Kidney glomerular epithelial cell (primary cell): ENCODE data around the gene PFN1.
"Not testable (repeated sequence)": the region's sequence is repeated elsewhere in the genome, so short reads cannot be mapped to it uniquely, and the experiment has no call there.

Source experiments
- DNase-seq: peaks from one replicate; lab custom pipeline; 2025; lab: John Stamatoyannopoulos, UW

The PFN1 gene

DNA sequence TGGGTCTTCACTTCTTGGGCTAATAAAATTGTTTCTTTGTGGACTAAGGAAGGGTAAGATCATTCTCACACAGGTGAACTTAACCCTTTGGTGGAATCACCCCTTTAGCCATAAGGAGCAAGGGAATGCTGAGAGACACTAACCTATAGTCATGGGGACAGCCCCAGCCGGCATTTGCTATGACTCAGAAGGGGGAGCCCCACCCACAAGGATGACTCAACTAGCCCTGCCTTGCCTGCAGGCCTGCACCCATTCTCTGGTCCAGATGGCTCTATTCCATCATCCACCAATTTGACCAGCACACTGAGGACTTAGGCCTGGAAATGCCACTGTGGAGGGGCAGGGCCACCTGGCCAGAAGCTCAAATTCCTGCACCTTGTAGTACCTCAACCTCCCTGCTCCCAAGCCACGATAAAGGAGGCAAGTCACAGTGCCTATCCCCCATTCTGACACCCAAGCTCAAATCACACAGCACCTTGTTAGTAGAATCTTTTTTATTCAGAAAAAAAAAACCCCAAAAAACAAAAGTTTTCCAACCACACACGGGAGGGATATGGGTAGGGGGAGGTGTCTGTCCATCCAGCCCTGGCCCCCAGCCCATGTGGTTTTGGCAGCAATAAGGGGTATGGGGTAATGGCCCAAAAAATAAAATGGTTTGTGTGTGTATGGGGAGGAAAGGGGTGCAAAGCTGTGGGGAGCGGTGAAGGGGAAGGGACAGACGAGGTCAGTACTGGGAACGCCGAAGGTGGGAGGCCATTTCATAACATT, 3.0 kb downstream of the PFN1 start:
- peak; percentile 88 for DNase-seq

DNA sequence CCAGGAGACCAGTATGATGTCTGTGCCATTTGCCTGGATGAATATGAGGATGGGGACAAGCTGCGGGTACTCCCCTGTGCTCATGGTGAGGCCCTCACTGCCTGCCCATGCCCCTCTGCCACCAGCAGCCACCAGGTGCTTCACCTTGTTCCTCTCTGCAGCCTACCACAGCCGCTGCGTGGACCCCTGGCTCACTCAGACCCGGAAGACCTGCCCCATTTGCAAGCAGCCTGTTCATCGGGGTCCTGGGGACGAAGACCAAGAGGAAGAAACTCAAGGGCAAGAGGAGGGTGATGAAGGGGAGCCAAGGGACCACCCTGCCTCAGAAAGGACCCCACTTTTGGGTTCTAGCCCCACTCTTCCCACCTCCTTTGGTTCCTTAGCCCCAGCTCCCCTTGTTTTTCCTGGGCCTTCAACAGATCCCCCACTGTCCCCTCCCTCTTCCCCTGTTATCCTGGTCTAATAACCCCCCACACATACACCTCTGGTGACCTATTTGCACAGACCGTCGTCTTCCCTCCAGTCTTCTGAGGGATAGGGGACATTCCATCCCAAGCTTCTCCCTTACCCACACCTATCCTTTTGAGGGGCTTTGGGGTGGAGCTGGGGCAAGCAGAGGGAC, 3.7 kb downstream of the PFN1 start:
- no peak for DNase-seq

GRCh38 chr17:4944163-4944553, 4.2 kb downstream of the PFN1 start:
- DNase-seq: no peak

GRCh38 chr17:4942760-4943508, 5.4 kb downstream of the PFN1 start:
- no peak for DNase-seq

- DNase-seq: no peak
Measured at GRCh38 chr17:4941319-4941610, 7.1 kb downstream of the PFN1 start.

- no peak for DNase-seq
Measured at GRCh38 chr17:4940555-4941318, 7.6 kb downstream of the PFN1 start.

- peak; percentile 98 for DNase-seq
Measured at GRCh38 chr17:4939796-4940554, 8.4 kb downstream of the PFN1 start, which contains the start of the genes RNF167 and SLC25A11. Gene RNF167, plus strand, starts transcription at chr17:4940268. Its CDS starts 642 bp downstream, at chr17:4940910. Gene SLC25A11, minus strand, starts transcription at chr17:4940046. Its CDS starts 136 bp downstream, at chr17:4939910.

GRCh38 chr17:4939546-4939795, 8.9 kb downstream of the PFN1 start:
- DNase-seq: no peak

- DNase-seq: no peak
Measured at GRCh38 chr17:4938688-4939545, 9.4 kb downstream of the PFN1 start.

GRCh38 chr17:4938069-4938491, 10.2 kb downstream of the PFN1 start:
- no peak for DNase-seq

DNA sequence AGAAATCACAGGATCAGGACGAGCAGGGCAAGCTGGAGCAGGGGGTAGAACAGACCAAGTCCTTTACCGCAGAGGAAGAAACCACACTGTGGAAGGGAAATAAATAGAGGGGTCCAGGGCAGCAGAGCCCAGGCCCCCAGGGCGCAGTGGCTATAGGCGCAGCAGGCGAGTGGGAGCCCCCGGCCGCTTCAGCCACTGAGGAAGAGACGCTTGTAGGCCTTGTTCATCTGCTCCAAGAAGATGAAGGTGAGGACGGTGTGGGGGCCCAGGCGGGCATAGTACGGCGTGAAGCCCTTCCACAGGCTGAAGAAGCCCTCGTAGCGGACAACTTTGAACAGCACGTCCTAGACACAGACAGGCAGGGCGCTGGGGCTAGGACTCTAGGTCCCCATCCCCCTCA, 10.8 kb downstream of the PFN1 start:
- no peak for DNase-seq

- no peak for DNase-seq
Measured at GRCh38 chr17:4936436-4936835, 11.9 kb downstream of the PFN1 start.

DNA sequence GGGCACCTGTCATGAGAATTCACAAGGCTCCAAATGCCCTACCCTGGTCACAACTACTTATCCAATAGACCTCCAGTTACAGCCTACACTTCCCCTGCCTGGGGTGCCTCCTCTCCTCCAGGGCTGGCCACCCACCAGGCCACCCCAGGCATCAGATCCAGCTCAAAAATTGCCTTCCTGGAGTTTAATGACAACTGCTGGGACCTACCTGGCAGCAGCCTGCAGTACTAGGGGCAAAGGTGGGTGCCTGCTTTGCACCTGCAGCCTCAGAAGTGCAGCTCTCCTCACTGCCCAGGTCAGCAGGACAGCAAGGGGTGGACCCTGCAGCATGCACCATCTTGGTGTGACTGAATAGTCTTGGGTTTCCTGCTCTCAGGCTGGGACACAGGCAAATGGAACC, 12.7 kb downstream of the PFN1 start:
- DNase-seq: no peak

DNA sequence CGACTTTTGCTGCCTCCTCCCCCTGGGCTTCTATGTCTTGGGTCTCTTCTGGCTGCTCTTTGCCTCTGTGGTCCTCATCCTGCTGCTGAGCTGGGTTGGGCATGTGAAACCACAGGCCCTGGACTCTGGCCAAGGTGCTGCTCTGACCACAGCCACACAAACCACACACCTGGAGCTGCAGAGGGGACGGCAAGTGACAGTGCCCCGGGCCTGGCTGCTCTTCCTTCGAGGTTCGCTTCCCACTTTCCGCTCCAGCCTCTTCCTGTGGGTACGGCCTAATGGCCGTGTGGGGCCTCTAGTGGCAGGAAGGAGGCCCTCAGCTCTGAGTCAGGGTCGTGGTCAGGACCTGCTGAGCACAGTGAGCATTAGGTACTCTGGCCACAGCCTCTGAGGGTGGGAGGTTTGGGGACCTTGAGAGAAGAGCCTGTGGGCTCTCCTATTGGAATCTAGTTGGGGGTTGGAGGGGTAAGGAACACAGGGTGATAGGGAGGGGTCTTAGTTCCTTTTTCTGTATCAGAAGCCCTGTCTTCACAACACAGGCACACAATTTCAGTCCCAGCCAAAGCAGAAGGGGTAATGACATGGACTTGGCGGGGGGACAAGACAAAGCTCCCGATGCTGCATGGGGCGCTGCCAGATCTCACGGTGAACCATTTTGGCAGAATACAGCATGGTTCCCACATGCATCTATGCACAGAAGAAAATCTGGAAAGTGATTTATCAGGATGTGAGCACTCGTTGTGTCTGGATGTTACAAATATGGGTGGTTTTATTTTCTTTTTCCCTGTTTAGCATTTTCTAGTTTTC, 14.0 kb downstream of the PFN1 start:
- DNase-seq: no peak

GRCh38 chr17:4933646-4934045, 14.7 kb downstream of the PFN1 start:
- no peak for DNase-seq

- no peak for DNase-seq
Measured at GRCh38 chr17:4932756-4933155, 15.6 kb downstream of the PFN1 start.

GRCh38 chr17:4931963-4932362, 16.4 kb downstream of the PFN1 start, which contains the start of gene GP1BA:
Gene GP1BA, plus strand, starts transcription at chr17:4932277. Its CDS starts 328 bp downstream, at chr17:4932605.
- DNase-seq: no peak

DNA sequence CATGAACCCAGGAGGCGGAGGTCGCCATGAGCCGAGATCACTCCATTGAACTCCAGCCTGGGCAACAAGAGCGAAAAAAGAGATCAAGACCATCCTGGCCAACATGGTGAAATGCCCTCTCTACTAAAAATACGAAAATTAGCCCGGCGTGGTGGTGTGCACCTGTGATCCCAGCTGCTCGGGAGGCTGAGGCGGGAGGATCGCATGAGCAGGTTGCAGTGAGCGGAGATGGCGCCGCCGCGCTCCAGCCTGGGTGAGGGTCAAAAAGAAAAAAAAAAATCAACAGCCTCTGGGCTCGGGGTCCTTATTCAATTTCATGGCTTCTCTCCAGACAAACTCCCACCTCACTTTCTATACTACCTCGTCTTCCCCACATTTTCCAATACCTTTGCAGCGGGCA, 19.4 kb downstream of the PFN1 start:
- no peak for DNase-seq

- not testable (repeated sequence) for DNase-seq
Measured at GRCh38 chr17:4926577-4927335, 21.6 kb downstream of the PFN1 start.
